NCI-H1092 treated with DMSO at 0.1 percent for 48 hours (cell line): Measurements from ENCODE around the gene DERA.
"Not testable (repeated sequence)": the region's sequence is repeated elsewhere in the genome, so short reads cannot be mapped to it uniquely, and the experiment has no call there.

ENCODE experiments used
- DNase-seq: peaks from one replicate; lab custom pipeline; 2025; lab: John Stamatoyannopoulos, UW

Gene DERA

DNA sequence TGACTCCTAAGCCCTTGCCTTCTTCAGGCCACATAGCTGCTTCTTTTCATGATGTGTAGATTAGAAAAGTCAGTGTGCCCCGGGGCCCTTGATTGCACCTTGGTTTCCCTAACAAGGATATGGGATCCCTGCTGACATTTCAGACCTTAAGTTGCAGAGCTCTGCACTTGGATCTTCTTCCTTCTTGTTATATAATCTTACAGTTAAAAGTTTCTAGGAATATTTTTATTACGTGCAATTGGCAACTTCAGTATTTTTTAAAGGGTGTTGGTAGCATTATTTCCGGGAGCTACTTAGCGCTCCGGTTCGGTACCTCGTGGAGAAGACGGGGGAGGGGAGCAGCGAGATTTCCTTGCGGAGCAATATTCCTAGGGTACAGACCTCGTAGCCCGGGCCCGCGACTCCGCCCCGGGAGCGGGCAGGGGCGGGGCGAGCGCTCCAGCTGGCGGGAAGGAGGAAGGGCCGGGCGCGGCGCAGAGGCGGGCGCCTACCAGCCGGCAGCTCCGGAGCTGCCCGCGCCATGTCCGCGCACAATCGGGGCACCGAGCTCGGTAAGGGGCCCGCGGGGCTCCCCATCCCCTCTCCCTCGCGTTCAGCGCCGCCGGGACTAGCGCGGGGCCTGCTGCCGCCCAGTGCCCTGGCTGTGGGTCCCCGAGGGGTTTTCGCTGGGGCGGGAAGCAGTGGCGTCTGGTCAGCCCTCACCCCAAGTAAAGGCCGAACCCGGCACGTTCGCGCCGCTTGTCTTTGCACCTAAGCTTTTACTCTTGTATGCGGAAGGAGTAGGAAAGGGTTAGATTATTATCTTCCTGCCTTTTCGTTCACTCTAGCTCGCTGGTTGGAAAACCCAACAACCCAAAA is at the start of gene DERA:
DERA (plus strand) TSS at position 469 of the 858 bp plus-strand sequence; CDS start at position 521, 52 bp downstream.
- DNase-seq: peak; percentile 86

- DNase-seq: no peak
These were observed 49.7 kb upstream of the DERA start for GRCh38 chr12:15861404-15861803.

DNA sequence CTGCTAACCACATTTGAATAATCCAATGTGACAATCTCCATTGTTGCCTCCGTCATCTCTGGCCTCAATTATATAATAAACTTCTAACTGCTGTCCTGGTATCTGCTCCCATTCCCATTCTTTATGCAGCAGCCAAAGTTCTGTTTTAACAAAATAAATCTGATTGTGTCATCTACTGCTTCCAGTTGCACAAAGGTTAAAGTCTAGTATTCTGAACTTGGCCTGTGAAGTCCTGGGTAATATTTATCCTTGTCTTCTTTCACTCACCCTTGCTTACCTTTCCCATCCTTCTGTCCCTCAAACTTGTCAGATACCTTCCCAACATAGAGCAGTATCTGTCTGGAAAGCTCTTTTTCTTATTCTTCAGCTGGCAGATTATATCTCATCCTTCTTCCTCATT is 48.3 kb upstream of the DERA start:
- DNase-seq: no peak

- DNase-seq: peak; percentile 8
These were observed 47.8 kb upstream of the DERA start for GRCh38 chr12:15863372-15863771.

GRCh38 chr12:15863984-15864383 is 47.1 kb upstream of the DERA start:
- no peak for DNase-seq

DNA sequence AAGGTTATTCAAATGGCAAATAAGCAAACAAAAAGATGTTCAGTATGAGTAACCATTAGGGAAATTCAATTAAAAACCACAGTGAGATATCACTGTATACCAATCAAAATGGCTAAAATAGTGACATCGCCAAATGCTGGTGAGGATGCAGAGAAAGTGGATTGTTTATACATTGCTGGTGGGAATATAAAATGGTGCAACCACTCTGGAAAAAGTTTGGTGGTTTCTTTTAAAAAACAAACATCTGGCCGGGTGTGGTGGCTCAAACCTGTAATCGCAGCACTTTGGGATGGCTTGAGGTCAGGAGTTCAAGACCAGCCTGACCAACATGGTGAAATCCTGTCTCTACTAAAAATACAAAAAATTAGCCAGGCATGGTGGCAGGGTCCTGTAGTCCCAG is 42.9 kb upstream of the DERA start:
- no peak for DNase-seq

GRCh38 chr12:15873556-15873955 is 37.6 kb upstream of the DERA start:
- no peak for DNase-seq

- not testable (repeated sequence) for DNase-seq
These were observed 36.5 kb upstream of the DERA start for GRCh38 chr12:15874556-15875145.

GRCh38 chr12:15875863-15876262 is 35.3 kb upstream of the DERA start:
- DNase-seq: no peak

DNA sequence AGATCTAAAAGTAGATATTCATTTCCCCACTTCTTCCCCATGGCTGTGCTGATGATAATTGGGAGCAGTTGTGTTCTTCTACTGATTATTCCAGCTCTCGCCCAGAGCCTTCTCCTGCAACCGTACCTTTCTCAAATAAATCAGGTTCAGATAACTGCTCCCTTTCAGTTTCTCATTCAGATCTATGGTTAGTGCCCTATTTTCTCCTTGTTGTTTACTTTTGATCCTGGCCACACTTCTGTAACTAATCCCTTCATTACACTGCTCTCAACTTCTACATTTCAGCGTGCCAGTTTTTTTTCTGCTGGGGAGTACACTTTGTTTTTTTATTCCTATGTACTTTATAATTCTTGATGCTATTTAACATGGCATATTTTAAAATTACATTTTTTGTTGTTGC is 31.7 kb upstream of the DERA start:
- DNase-seq: no peak

DNA sequence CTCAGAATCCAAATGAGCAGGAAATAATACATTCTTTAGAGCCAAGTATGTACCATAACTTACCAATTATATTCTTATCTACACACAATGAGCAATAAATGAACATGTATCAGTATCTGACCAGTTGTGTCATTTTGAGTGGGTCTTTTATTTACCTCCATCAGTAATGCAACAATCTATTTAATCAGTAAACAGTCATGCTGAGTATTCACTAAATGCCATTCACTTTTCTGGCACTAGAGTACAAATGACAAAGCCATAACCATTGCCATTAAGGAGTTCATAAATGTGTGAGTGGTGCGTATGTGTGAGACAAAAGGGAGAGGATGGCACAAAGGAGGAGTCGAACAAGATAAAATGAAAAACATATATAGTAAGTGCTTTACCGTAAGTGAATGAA is 30.4 kb upstream of the DERA start:
- DNase-seq: peak; percentile 55

- DNase-seq: peak; percentile 97
These were observed 28.8 kb upstream of the DERA start, which contains the start of gene STRAP for GRCh38 chr12:15882118-15882971. Gene STRAP (plus strand): TSS chr12:15882387. CDS start chr12:15882708, 321 bp downstream.

DNA sequence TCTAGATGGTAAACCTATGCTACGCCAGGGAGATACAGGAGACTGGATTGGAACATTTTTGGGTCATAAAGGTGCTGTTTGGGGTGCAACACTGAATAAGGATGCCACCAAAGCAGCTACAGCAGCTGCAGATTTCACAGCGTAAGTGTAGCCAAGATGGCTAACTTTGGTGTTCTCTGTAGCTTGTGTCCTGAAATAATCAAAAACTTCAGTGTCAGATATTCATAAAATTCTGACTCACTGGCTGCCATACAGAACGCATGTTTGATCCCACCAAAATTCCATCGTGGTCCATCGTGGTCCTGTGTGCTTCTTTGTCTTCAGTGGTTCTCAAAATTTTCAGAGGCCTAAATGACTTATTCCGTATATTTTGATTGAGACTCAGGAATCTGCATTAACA is 27.6 kb upstream of the DERA start:
- no peak for DNase-seq

DNA sequence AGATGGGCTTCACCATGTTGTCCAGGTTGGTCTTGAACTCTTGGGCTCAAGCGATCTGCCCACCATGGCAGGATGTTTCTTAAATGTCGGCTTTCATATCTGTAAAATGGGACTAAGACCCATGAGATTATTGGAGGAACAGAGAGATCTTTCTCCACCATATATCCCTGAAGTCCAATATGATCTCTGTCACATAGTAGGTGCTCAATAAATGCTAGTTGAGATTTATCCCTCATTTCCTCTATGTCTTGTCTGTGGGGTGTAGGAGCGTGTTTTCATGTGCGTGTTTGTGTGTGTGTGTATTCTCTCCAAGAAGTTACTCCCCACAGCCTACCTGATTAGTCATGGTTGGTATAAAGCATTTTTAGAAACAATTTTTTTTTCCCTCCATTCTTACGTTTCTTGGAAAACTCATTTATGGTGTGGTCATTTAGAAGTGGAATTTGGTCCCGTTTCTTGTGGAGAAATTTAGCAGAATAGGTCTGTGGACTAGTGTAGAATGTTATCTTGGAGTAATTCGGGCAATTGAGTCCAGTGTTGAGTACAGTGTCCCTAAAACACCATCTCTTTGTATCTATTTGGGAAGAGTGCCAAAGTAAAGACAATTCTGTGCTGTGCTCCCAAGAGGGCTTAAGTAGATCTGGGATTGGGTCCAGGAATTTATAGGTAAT is 24.6 kb upstream of the DERA start:
- DNase-seq: peak; percentile 91

DNA sequence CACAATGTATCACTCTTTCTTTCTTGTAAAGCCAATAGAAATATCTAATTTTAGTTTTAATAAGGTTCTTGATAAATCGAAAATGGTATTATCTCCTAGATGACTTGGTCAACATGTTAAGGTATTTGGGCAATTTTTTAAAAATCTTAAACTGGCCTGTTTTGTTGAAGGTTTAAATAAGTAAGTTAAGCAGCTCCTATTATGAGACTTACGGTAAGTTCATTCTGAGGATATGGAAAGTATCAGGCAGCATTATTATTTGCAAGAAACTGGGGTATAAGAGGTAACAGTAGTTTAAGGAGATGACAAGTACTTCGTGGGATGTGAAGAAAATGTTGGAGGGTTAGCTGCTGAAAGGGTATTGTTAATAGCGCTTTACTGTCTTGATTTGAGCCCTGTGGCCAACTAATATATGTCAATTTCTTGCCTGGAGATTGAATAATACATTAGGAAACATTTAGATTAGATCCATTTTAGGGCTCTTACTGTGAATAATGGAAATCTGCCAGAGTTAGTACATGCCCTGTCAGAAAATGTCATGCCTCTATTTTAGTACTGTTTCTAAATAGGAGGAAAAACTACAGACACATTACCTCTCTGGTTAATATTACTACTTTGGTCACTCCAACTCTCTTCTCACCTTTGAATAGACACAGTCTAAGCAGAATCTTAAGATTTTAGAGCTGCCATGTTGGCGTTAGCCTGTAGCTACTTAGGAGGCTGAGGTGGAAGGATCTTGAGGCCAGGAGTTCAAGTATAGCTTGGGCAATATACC is 23.9 kb upstream of the DERA start:
- DNase-seq: no peak

- no peak for DNase-seq
These were observed 18.4 kb upstream of the DERA start for GRCh38 chr12:15892645-15893259.

GRCh38 chr12:15893260-15893659 is 17.9 kb upstream of the DERA start:
- DNase-seq: no peak

GRCh38 chr12:15896867-15897266 is 14.3 kb upstream of the DERA start:
- no peak for DNase-seq

DNA sequence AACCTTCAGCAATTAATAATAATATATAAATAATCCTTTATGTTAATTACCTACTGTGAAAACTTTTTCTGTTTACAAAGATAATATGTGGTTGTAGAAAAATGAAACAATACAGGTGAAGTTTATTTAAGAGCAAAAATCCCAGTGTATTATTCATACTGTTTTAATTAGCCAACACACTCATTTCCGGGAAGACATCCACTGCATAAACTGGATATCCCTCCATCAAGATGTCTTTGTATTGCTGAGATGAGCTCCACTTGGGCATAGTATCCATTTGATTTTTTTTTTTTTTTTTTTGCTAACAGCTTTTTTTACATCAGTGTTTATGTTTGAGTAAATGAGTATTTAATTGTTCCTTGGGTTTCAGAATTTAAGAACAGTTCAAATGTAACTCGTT is 13.7 kb upstream of the DERA start:
- DNase-seq: no peak

DNA sequence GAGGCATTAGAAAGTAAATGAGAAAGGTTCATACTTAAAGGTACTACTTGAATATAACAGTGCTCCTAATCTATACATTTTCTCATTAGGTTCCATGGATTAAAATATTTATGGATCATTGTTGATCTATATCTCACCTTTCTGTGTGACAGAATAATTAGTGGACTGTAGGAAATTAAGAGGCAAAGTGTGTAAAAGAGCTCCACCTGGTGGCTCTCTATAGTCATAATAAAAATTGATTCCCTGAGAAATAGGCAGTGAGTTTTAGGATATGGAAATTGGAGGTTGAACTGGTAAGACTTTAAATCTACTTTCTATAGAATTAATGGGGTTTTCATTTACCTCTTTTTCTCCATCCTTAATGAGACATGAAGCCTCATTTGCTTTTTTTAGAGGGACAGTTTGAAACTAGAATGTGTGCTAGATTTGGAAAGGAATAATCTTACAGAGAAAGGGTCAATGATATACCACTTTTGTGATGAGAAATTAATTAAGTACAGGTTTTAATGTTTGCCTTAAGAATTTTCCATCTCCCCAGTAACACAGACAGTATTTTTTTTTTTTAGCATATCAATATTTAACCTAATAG is 11.8 kb upstream of the DERA start:
- DNase-seq: peak; percentile 47
